Liver (tissue), 9 donors: Measurements from ENCODE around the gene DNAH1. TPM values are rescaled to one million over a fixed set of nuclear protein-coding genes. Genes with fewer than 3 reads are reported as not detected.

Experiments used
- DNase-seq: peaks from one replicate; pipeline ENCODE4 v3.0.0-alpha.2; 2017; ENCODE audit warnings: low spot score
- H3K27ac ChIP-seq, 2 donors: one replicate each; pipeline ENCODE4 v1.7.0; 2013; ENCODE audit warnings: inconsistent platforms in 2 of 2, low read length in 2 of 2, control low read depth in 1 of 2, low read depth in 1 of 2, mild to moderate bottlenecking in 1 of 2
- H3K27me3 ChIP-seq, 4 donors: one replicate each; pipeline versions ENCODE4 v1.6.1 to v1.7.0; 2013; ENCODE audit warnings: low read length in 3 of 4, inconsistent platforms in 1 of 4, mild to moderate bottlenecking in 1 of 4, moderate library complexity in 1 of 4; ENCODE audit not compliant: control insufficient read depth in 4 of 4, insufficient read depth in 4 of 4
- H3K36me3 ChIP-seq, 4 donors: one replicate each; pipeline versions ENCODE4 v1.6.1 to v1.7.0; 2013; ENCODE audit warnings: low read length in 3 of 4, mild to moderate bottlenecking in 3 of 4, low read depth in 1 of 4, moderate library complexity in 1 of 4; ENCODE audit not compliant: control insufficient read depth in 4 of 4, insufficient read depth in 3 of 4
- H3K4me1 ChIP-seq, 4 donors: one replicate each; pipeline versions ENCODE4 v1.6.1 to v1.7.0; 2013; ENCODE audit warnings: low read length in 3 of 4, mild to moderate bottlenecking in 3 of 4, moderate library complexity in 1 of 4; ENCODE audit not compliant: control insufficient read depth in 4 of 4, insufficient read depth in 4 of 4
- H3K4me3 ChIP-seq, 3 donors: one replicate each; pipeline versions ENCODE4 v1.6.1 to v1.7.0; 2013; ENCODE audit warnings: low read length in 3 of 3, control low read depth in 1 of 3, low read depth in 1 of 3, mild to moderate bottlenecking in 1 of 3
- H3K9ac ChIP-seq, 2 donors: one replicate each; pipeline ENCODE4 v1.7.0; 2013; ENCODE audit warnings: low read length in 2 of 2, mild to moderate bottlenecking in 2 of 2, moderate library complexity in 2 of 2, control low read depth in 1 of 2, low read depth in 1 of 2
- H3K9me3 ChIP-seq, 4 donors: one replicate each; pipeline versions ENCODE4 v1.6.1 to v1.7.0; 2013; ENCODE audit warnings: low read length in 3 of 4; ENCODE audit not compliant: control insufficient read depth in 4 of 4
- EGR1 ChIP-seq, 2 donors: IDR thresholded peaks; 2 replicates each; pipeline ENCODE4 v1.6.1; 2016 to 2018; ENCODE audit warnings: antibody characterized with exemption in 2 of 2, low read depth in 2 of 2
- FOXA1 ChIP-seq: IDR thresholded peaks from 2 replicates; pipeline ENCODE4 v1.6.1; 2016; ENCODE audit warnings: antibody characterized with exemption
- FOXA2 ChIP-seq: IDR thresholded peaks from 2 replicates; pipeline ENCODE4 v1.6.1; 2016; ENCODE audit warnings: antibody characterized with exemption
- GABPA ChIP-seq, 2 donors: IDR thresholded peaks in 1 of 2; conservative IDR thresholded peaks in 1 of 2; 2 replicates each; pipeline ENCODE4 v1.6.1; 2016; ENCODE audit warnings: antibody characterized with exemption in 2 of 2, mild to moderate bottlenecking in 1 of 2, moderate library complexity in 1 of 2
- HNF4A ChIP-seq, 2 donors: conservative IDR thresholded peaks; 2 replicates each; pipeline ENCODE4 v1.6.1; 2016; ENCODE audit warnings: antibody characterized with exemption in 2 of 2, mild to moderate bottlenecking in 2 of 2
- HNF4G ChIP-seq: IDR thresholded peaks from 2 replicates; pipeline ENCODE4 v1.6.1; 2016; ENCODE audit warnings: antibody characterized with exemption
- JUND ChIP-seq, 2 donors: IDR thresholded peaks; 2 replicates each; pipeline ENCODE4 v1.6.1; 2016; ENCODE audit warnings: antibody characterized with exemption in 2 of 2
- NR2F2 ChIP-seq: IDR thresholded peaks from 2 replicates; pipeline ENCODE4 v1.6.1; 2016; ENCODE audit warnings: antibody characterized with exemption
- RAD21 ChIP-seq, 2 donors: IDR thresholded peaks; 2 replicates each; pipeline ENCODE4 v1.6.1; 2016; ENCODE audit warnings: antibody characterized with exemption in 2 of 2, mild to moderate bottlenecking in 2 of 2
- RXRA ChIP-seq, 2 donors: IDR thresholded peaks; 2 replicates each; pipeline ENCODE4 v1.6.1; 2017 to 2018; ENCODE audit warnings: antibody characterized with exemption in 2 of 2, mild to moderate bottlenecking in 1 of 2
- SP1 ChIP-seq: IDR thresholded peaks from 2 replicates; pipeline ENCODE4 v1.6.1; 2018; ENCODE audit warnings: antibody characterized with exemption, mild to moderate bottlenecking
- TAF1 ChIP-seq: conservative IDR thresholded peaks from 2 replicates; pipeline ENCODE4 v1.6.1; 2016; ENCODE audit warnings: antibody characterized with exemption, mild to moderate bottlenecking
- YY1 ChIP-seq: IDR thresholded peaks from 2 replicates; pipeline ENCODE4 v1.6.1; 2016; ENCODE audit warnings: antibody characterized with exemption, mild to moderate bottlenecking
- WGBS: extraction: QIAGEN DNeasy Blood & Tissue Kit; methylation state at CpG from one replicate; pipeline ENCODE4 v1.1.7; 2013; 5-methylcytosine and 5-hydroxymethylcytosine counted together
- polyA plus RNA-seq, 2 donors: library from polyadenylated mRNA; stranded (reverse) in 1 of 2; unstranded in 1 of 2; fragments of 200-250 nt in 1 of 2; fragments of >200 nt in 1 of 2; fragmentation: Nextera tagmentation in 1 of 2; extraction: Ambion mirVana in 1 of 2; gene quantifications; one replicate each; pipeline versions ENCODE4 v1.2.1 to v1.2.3, GENCODE V29; 2013 to 2015
- total RNA-seq, 2 donors: library from RNA; depleted of rRNA; stranded (reverse); fragments of >200 nt; gene quantifications; one replicate each; pipeline ENCODE4 v1.2.3, GENCODE V29; 2014
- TF ChIP-seq, protein P1 (sequence below): IDR thresholded peaks from 2 replicates; pipeline ENCODE4 v1.6.1; 2016; ENCODE audit warnings: antibody characterized with exemption
- TF ChIP-seq, protein P2 (sequence below): fragments of 150-350 bp; IDR thresholded peaks from 2 replicates; pipeline ENCODE4 v1.5.1; 2017; ENCODE audit warnings: improper control_type of control experiment, low read depth, low read length; ENCODE audit not compliant: missing input control
- TF ChIP-seq, protein P3 (sequence below): IDR thresholded peaks from 2 replicates; pipeline ENCODE4 v1.6.1; 2016; ENCODE audit warnings: antibody characterized with exemption
- TF ChIP-seq, protein P4 (sequence below): IDR thresholded peaks from 2 replicates; pipeline ENCODE4 v1.6.1; 2016; ENCODE audit warnings: antibody characterized with exemption, mild to moderate bottlenecking
- TF ChIP-seq, protein P5 (sequence below): IDR thresholded peaks from 2 replicates; pipeline ENCODE4 v1.6.1; 2016; ENCODE audit warnings: antibody characterized with exemption
- donor health status: healthy.
- donor health status: healthy.
- donor health status: healthy.
- donor health status: healthy.
- donor health status: healthy.

The DNAH1 gene
- total and polyA plus RNA-seq, 4 donors = 1.5 to 6.0 (median 2.5) TPM

DNA sequence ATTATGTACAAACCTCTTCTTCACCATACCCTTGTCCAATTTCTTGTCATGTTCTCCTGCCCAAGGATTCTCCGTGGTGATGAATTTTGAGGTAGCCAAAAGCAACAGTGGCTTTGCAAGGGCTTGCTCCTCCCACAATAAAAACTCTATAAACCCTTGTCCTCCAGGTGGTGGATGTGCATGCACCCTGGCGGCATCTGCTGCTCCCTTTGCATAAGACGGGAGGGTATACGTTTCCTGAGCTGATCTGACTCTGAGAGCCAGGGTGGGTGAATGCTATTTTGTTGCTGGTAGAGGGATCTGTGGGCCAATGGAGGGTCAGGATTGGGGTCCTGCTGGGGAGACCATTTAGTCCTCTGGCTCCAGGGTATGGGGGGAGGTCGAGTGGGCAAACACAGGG lies 5.4 kb downstream of the DNAH1 start:
- Histone ChIP-seq H3K4me3 (no peak overlapping the region), H3K27me3 (no peaks in the 10 kb centered on the region), H3K9ac (no peak overlapping the region), H3K9me3 (no peaks in the 10 kb centered on the region), H3K4me1 (peaks cover 5 to 13% (median 11%) of the 10 kb centered on the region in 4 donors), H3K36me3 (peaks cover 0 to 5% (median 2%) of the 10 kb centered on the region in 4 donors), H3K27ac (no peak overlapping the region)
- no peak for DNase-seq
- TF ChIP-seq, protein P1, sequence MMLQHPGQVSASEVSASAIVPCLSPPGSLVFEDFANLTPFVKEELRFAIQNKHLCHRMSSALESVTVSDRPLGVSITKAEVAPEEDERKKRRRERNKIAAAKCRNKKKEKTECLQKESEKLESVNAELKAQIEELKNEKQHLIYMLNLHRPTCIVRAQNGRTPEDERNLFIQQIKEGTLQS = no peak
- TF ChIP-seq YY1 = no peak
- TF ChIP-seq FOXA1 = no peak
- no peak for TF ChIP-seq GABPA (IDR thresholded peaks at IDR 0.05 in 1 of 2, conservative IDR thresholded peaks at IDR 0.05 in 1 of 2)
- no peak for TF ChIP-seq RXRA (IDR thresholded peaks at IDR 0.05)
- TF ChIP-seq HNF4G = no peak
- TF ChIP-seq, protein P2, sequence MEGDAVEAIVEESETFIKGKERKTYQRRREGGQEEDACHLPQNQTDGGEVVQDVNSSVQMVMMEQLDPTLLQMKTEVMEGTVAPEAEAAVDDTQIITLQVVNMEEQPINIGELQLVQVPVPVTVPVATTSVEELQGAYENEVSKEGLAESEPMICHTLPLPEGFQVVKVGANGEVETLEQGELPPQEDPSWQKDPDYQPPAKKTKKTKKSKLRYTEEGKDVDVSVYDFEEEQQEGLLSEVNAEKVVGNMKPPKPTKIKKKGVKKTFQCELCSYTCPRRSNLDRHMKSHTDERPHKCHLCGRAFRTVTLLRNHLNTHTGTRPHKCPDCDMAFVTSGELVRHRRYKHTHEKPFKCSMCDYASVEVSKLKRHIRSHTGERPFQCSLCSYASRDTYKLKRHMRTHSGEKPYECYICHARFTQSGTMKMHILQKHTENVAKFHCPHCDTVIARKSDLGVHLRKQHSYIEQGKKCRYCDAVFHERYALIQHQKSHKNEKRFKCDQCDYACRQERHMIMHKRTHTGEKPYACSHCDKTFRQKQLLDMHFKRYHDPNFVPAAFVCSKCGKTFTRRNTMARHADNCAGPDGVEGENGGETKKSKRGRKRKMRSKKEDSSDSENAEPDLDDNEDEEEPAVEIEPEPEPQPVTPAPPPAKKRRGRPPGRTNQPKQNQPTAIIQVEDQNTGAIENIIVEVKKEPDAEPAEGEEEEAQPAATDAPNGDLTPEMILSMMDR = no peak
- TF ChIP-seq JUND (IDR thresholded peaks at IDR 0.05) = no peak
- TF ChIP-seq, protein P3, sequence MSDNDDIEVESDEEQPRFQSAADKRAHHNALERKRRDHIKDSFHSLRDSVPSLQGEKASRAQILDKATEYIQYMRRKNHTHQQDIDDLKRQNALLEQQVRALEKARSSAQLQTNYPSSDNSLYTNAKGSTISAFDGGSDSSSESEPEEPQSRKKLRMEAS = no peak
- no peak for TF ChIP-seq FOXA2
- TF ChIP-seq HNF4A (conservative IDR thresholded peaks at IDR 0.05) = no peak
- 90% methylated on average over 5 of the region's 5 CpGs for WGBS

DNA sequence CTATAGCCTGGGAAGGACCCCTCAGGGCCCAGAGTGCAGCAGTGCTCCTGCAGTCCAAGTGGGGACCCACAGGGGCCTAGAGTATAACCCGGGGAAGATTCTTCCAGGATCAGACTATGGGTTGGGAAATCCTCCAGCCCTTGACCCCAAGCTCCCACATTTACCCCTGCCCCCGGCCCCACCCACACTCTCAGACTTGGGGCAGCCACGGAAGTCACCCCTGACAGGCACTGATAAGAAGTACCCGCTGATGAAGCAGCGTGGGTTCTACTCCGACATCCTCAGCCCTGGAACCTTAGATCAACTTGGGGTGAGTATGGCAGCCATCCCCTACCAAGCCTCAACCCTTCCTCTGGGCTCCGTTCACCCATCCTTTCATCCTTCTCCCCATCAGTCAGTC lies 6.3 kb downstream of the DNAH1 start:
- Histone ChIP-seq H3K4me3 (no peak overlapping the region), H3K9me3 (no peaks in the 10 kb centered on the region), H3K4me1 (peaks cover 7 to 22% (median 16%) of the 10 kb centered on the region in 4 donors), H3K27me3 (no peaks in the 10 kb centered on the region), H3K36me3 (peaks cover 0 to 3% (median 1%) of the 10 kb centered on the region in 4 donors), H3K9ac (no peak overlapping the region), H3K27ac (no peak overlapping the region)
- 94% methylated on average over 7 of the region's 7 CpGs for WGBS
- TF ChIP-seq FOXA2 (no peak), TAF1 (no peak), RAD21 (IDR thresholded peaks at IDR 0.05) (no peak), FOXA1 (no peak), SP1 (no peak), NR2F2 (no peak), HNF4G (no peak), RXRA (IDR thresholded peaks at IDR 0.05) (no peak), HNF4A (conservative IDR thresholded peaks at IDR 0.05) (no peak), GABPA (IDR thresholded peaks at IDR 0.05 in 1 of 2, conservative IDR thresholded peaks at IDR 0.05 in 1 of 2) (no peak), YY1 (no peak), EGR1 (IDR thresholded peaks at IDR 0.05; ENCODE audit: low read depth in 2 of 2) (no peak), JUND (IDR thresholded peaks at IDR 0.05) (no peak)
- TF ChIP-seq, protein P4, sequence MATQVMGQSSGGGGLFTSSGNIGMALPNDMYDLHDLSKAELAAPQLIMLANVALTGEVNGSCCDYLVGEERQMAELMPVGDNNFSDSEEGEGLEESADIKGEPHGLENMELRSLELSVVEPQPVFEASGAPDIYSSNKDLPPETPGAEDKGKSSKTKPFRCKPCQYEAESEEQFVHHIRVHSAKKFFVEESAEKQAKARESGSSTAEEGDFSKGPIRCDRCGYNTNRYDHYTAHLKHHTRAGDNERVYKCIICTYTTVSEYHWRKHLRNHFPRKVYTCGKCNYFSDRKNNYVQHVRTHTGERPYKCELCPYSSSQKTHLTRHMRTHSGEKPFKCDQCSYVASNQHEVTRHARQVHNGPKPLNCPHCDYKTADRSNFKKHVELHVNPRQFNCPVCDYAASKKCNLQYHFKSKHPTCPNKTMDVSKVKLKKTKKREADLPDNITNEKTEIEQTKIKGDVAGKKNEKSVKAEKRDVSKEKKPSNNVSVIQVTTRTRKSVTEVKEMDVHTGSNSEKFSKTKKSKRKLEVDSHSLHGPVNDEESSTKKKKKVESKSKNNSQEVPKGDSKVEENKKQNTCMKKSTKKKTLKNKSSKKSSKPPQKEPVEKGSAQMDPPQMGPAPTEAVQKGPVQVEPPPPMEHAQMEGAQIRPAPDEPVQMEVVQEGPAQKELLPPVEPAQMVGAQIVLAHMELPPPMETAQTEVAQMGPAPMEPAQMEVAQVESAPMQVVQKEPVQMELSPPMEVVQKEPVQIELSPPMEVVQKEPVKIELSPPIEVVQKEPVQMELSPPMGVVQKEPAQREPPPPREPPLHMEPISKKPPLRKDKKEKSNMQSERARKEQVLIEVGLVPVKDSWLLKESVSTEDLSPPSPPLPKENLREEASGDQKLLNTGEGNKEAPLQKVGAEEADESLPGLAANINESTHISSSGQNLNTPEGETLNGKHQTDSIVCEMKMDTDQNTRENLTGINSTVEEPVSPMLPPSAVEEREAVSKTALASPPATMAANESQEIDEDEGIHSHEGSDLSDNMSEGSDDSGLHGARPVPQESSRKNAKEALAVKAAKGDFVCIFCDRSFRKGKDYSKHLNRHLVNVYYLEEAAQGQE = no peak
- TF ChIP-seq, protein P2 = no peak
- TF ChIP-seq, protein P1 = no peak
- TF ChIP-seq, protein P3 = no peak
- TF ChIP-seq, protein P5, sequence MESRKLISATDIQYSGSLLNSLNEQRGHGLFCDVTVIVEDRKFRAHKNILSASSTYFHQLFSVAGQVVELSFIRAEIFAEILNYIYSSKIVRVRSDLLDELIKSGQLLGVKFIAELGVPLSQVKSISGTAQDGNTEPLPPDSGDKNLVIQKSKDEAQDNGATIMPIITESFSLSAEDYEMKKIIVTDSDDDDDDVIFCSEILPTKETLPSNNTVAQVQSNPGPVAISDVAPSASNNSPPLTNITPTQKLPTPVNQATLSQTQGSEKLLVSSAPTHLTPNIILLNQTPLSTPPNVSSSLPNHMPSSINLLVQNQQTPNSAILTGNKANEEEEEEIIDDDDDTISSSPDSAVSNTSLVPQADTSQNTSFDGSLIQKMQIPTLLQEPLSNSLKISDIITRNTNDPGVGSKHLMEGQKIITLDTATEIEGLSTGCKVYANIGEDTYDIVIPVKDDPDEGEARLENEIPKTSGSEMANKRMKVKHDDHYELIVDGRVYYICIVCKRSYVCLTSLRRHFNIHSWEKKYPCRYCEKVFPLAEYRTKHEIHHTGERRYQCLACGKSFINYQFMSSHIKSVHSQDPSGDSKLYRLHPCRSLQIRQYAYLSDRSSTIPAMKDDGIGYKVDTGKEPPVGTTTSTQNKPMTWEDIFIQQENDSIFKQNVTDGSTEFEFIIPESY = no peak
- DNase-seq = no peak
